Ecto neural progenitor cell (in vitro differentiated cells): ENCODE data around the gene IRF2BPL.

Experiments used
- DNase-seq: peaks from one replicate; pipeline ENCODE4 v3.0.0-alpha.2; 2018; ENCODE audit warnings: low spot score

Gene IRF2BPL

GRCh38 chr14:77028384-77029231 lies at the start of gene IRF2BPL:
IRF2BPL (minus strand) TSS chr14:77028708; CDS start chr14:77027792, 916 bp downstream.
- DNase-seq, result peak; percentile 96

- DNase-seq, result no peak
These were observed 48.5 kb upstream of the IRF2BPL start for GRCh38 chr14:77077040-77077439.

GRCh38 chr14:77076113-77076631 lies 47.7 kb upstream of the IRF2BPL start:
- DNase-seq, result no peak

GRCh38 chr14:77074969-77075368 lies 46.5 kb upstream of the IRF2BPL start:
- no peak for DNase-seq

GRCh38 chr14:77071938-77072388 lies 43.5 kb upstream of the IRF2BPL start:
- DNase-seq, result no peak

- DNase-seq, result no peak
These were observed 41.0 kb upstream of the IRF2BPL start for GRCh38 chr14:77069551-77069950.

- no peak for DNase-seq
These were observed 40.2 kb upstream of the IRF2BPL start for GRCh38 chr14:77068517-77069200.

- peak; percentile 78 for DNase-seq
These were observed 39.4 kb upstream of the IRF2BPL start for GRCh38 chr14:77067632-77068516.

- no peak for DNase-seq
These were observed 38.2 kb upstream of the IRF2BPL start for GRCh38 chr14:77066578-77067172.

- no peak for DNase-seq
These were observed 37.5 kb upstream of the IRF2BPL start for GRCh38 chr14:77065851-77066577.

- DNase-seq, result no peak
These were observed 36.1 kb upstream of the IRF2BPL start for GRCh38 chr14:77064521-77065178.

GRCh38 chr14:77063571-77064171 lies 35.2 kb upstream of the IRF2BPL start:
- no peak for DNase-seq

GRCh38 chr14:77062261-77062660 lies 33.8 kb upstream of the IRF2BPL start:
- DNase-seq, result no peak

GRCh38 chr14:77061630-77062257 lies 33.2 kb upstream of the IRF2BPL start:
- DNase-seq, result no peak

GRCh38 chr14:77059276-77059915 lies 30.9 kb upstream of the IRF2BPL start:
- DNase-seq, result no peak

- DNase-seq, result no peak
These were observed 30.3 kb upstream of the IRF2BPL start for GRCh38 chr14:77058785-77059184.

- no peak for DNase-seq
These were observed 29.6 kb upstream of the IRF2BPL start for GRCh38 chr14:77058117-77058516.

GRCh38 chr14:77055981-77056380 lies 27.5 kb upstream of the IRF2BPL start:
- no peak for DNase-seq

- DNase-seq, result no peak
These were observed 26.8 kb upstream of the IRF2BPL start for GRCh38 chr14:77055306-77055705.
